Stimulated activated CD4-positive, alpha-beta T cell treated with anti-CD3 and anti-CD28 coated beads, Interleukin-2, amount 100 ng/mL, for 4 hours (primary cell): ENCODE measurements around the gene SEPTIN3.

ENCODE experiments used
- DNase-seq: peaks from one replicate; pipeline ENCODE4 v3.0.0-alpha.2; 2020; ENCODE audit warnings: low read depth

The SEPTIN3 gene, protein sequence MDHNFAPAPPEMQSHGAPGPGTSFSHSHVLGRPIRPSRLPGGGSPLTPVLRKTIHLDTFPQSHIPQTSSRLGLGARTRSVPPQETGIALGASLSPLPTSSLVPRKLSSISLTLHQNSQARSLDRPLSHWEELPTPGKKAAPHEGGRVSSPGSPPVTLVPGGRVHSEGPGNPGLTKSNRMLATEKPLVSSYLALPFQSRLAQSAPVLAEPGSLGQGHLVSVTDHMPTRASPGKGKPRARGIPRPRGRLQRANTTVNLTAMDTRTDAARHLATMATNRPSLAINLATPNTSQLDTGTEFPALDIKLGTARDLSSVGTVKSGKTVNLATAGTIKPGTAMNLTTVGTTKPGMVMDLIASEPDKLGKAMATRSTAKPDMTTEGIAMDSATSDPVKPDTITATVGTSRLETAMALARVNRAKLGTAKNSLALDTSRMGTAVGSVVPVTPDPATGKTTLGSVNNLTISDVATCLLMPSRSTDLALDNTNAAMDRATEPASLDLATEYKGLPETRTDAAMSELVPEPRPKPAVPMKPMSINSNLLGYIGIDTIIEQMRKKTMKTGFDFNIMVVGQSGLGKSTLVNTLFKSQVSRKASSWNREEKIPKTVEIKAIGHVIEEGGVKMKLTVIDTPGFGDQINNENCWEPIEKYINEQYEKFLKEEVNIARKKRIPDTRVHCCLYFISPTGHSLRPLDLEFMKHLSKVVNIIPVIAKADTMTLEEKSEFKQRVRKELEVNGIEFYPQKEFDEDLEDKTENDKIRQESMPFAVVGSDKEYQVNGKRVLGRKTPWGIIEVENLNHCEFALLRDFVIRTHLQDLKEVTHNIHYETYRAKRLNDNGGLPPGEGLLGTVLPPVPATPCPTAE

DNA sequence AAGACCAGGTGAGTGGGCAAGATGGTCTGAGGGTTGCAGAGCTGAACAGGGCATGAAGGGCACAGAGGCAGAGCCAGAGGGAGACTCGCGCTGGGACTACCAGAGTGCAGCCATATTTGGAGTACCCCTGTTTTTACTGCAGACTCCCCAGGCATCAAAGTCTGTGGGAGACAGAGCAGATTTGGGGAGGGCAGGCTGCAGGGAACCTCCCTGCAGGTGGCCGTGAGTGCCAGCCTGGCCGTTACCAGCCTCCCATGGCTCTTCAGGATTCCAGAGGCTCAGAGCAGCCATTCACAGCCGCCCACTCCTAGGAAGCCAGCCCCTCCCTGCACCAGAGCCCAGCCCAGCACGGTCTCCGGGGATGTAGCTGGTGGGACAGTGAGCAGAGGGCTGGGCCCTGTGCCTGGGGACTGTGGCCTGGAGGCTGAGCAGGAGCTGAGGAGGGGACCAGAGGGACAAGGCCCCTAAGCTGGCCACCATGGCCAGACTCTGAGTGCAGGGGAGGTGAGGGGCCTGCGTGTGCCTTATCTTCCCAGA lies at the start of gene SEPTIN3:
SEPTIN3 (plus strand) TSS at position 334 of the 537 bp plus-strand sequence. CDS start 2,050 bp downstream, outside the sequence.
- no peak for DNase-seq

DNA sequence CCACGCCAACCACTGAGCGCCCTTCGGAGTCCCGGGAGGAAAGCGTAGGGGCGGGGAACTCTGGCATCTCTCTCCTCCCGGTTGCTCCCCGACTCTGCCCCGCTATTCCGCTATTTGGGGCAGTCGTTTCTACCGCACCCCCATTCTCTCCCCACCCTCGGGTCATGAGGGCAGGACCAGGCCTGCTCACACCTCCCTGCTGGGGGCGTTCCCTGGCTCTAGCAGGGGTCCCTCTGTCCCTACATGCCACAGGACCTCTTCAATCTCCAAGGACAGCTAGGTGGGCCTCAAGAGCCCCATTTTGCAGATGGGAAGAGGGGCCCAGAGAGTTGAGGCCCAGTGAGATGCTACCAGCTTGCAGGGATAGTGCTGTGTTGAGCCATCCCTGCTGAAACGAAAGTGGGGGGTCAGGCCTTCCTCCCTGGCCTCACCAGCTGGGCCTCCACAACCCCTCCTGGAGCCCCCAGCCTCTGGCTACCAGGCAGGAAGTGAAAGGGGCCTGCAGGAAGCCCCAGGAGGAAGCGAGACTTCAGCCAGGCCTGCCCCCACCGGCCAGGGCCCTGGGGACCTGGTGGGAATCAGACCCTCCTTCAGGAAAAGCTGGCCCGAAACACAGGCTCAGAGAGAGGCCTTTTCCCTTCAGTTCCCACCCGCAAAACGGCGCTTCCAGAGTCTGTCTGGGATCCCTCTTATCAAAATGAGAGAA lies 48.8 kb upstream of the SEPTIN3 start:
- no peak for DNase-seq

GRCh38 chr22:41922328-41922727 lies 46.9 kb upstream of the SEPTIN3 start:
- DNase-seq: no peak

GRCh38 chr22:41922940-41923594 lies 46.2 kb upstream of the SEPTIN3 start:
- DNase-seq: no peak

- DNase-seq: no peak
These were observed 45.5 kb upstream of the SEPTIN3 start for GRCh38 chr22:41923595-41924276.

GRCh38 chr22:41925783-41926460 lies 43.3 kb upstream of the SEPTIN3 start:
- DNase-seq: peak; percentile 62

DNA sequence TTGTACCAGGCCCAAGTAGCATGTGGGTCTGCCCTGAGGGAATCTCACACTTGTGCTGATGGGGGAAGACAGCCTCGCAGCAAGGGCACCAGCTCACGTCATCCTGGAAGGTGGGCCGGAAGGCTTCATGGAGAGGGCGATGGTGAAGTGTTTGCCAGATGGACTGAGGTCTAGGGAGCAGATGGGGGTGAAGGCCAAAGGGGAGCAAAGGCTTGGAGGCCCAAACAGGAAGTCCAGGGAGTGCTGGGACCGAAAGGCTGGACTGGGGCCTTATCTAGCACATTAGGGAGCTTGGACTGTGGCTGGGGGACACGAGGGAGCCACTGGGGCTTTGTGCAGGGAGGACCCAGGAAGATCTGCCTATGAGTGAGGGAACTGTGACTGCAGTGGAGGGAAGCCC lies 41.4 kb upstream of the SEPTIN3 start:
- DNase-seq: no peak

- DNase-seq: no peak
These were observed 40.4 kb upstream of the SEPTIN3 start for GRCh38 chr22:41928593-41929417.

GRCh38 chr22:41929418-41929810 lies 39.8 kb upstream of the SEPTIN3 start:
- DNase-seq: no peak

DNA sequence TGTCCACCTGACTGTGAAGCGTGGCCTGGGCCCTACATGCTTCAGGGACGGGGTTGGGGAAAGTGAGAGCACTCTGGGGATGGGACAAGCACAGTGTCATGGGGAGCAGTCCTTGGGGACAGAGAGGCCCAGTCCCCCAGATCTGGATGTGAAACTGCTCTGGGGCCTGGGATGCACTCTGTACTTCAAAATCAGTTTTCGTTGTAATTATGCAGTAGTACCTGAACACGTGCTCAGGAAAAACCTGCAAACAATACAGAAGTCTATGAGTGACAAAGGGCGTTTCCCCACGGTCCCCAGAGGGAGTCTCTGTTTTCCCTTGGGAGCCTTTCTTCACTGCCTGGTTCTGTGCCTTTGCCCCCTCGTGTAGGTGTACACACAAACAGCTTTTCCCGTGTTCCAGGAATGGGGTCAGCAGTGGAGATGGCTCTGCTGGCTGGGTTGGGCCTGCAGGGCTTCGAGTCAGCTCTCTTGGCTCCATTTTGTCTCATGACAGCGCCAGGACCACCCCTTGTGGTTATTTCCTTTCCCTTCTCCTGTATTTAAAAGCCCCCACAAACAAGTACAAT lies 37.5 kb upstream of the SEPTIN3 start:
- no peak for DNase-seq

GRCh38 chr22:41932353-41932752 lies 36.9 kb upstream of the SEPTIN3 start:
- DNase-seq: no peak

GRCh38 chr22:41933411-41934177 lies 35.6 kb upstream of the SEPTIN3 start:
- no peak for DNase-seq

- DNase-seq: no peak
These were observed 34.8 kb upstream of the SEPTIN3 start for GRCh38 chr22:41934284-41935014.

- DNase-seq: no peak
These were observed 34.3 kb upstream of the SEPTIN3 start for GRCh38 chr22:41935015-41935351.

DNA sequence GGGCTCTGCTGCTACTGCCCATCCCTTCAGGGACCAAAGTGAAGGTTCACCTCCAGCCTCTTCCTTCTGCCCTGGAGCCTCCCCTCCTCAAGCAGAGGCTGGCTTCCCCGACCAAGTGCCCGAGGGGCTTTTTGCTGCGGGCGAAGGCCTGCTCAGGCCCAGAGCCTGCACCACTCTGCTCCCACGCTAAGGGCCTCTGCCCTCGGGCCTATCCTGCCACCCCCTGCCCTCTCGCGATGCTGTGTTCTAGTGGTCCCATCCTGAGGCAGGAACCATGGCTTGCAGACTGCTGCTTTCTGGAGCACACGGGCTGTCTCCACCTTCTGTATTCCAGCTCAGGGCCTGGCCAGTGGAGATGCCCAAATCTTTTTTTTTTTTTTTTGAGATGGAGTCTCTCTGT lies 33.7 kb upstream of the SEPTIN3 start:
- DNase-seq: no peak

- DNase-seq: no peak
These were observed 32.4 kb upstream of the SEPTIN3 start for GRCh38 chr22:41936894-41937169.

DNA sequence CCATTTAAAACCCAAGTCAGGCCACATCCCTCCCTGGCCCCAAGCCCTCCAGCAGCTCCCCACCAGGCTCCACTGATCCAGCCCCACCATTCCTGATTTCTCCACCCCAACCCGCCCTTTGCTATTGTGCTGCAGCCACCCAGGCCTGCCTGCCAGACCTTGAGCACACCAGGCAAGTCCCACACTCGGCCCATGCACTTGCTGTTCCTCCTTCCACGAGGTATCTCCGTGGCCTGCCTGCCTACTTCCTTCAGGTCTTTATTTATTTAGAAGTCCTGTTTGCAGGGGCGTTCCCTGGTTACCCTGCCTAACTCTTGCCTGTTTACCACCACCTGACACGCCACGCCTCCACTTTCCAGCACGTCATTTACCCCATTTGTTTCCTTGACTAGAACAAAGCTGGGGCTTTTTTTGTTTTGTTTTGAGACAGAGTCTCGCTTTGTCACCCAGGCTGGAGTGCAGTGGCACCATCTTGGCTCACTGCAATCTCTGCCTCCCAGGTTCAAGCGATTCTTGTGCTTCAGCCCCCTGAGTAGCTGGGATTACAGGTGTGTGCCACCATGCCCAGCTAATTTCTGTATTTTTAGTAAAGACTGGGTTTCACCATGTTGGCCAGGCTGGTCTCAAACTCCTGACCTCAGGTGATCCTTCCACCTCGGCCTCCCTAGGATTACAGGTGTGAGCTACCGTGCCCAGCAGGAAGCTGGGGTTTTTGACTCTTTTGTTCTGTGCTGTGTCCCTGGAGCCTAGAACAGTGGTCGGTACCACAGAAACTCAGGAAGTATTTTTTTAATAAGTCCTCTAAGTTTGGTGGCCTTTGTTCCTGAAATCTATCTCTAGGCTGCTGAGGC lies 29.0 kb upstream of the SEPTIN3 start:
- DNase-seq: peak; percentile 94
